GM21576 (cell line): ENCODE data around the gene AMOT.

Experiments used
- ATAC-seq: cut with Tn5 transposase; IDR thresholded peaks from one replicate; pipeline ENCODE4 v1.9.1; 2021; ENCODE audit warnings: mild to moderate bottlenecking, moderate library complexity; ENCODE audit not compliant: unreplicated experiment

Gene AMOT

DNA sequence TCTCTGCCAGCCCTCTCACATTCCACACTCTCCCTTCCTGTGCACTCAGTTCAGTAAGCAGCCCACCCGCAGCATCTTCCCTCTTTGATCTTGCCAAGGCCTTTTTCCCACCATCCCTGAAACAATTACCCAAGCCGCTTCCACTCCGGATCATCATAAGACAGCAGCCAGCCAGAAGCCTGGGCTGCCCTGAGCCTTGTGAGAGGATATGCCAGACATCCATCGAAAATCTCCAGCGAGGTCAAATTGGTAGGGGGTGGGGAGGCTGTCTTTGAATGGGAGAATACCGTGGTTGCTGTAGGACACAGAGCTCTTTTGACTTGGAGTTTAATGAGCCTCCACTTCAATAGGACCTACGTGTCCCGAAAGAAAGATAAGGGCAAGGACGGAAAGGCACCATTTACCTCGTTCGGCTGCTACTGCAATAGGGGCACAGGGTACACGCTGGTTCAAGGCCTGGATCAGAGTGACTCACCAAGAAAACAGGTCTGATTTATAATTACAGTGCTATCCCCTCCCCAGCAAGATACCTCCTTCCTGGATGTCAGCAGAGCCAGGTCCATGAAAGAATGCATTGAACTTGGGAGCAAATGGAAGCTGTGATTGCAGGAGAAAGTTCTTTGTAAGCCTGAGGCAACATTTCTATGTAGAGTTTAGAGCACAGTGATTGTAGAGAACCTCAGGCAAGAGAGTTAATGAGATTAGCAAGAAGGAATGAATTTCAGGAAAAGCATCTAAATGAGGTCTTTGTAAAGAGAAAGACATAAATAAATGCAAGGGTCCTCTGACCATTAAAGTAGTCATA lies 39.5 kb downstream of the AMOT start:
- no peak for ATAC-seq

DNA sequence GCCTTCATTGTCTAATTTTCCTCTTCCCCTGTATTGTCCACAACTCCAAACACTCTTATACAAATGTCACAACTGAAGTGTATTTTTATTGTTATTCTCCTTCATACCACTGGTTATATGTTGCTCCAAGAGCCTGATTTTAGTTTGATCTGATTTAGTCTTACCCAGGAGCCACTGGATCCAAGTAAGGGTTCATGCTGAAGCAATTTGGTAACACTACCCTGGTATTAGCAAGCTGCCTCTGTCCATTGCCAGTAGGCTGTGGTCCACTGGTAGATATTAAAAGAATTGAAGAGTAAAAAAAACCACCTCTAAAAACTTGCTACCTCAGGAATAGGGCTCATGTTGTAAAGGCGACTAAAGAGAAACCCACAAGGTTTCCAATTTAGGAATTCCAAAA lies 41.2 kb downstream of the AMOT start:
- no peak for ATAC-seq

DNA sequence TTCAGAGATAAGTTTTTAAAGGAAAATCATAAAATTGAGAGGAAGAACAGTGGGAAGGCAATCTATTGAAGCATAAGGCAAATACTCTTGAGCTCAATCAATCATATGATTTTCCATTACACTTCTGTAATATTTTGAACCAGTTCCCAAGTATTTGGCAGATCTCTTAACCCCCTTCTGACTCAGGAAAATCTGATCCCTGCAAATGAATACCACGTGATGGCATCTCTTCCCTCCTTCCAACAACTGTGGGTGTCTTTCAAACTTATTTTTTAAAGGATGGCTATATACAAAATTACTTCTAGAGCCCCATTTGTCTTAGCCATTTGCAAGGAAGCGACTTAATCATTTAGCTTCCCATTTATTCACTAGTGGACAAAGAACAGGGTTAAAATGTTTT lies 41.9 kb downstream of the AMOT start:
- ATAC-seq: no peak

DNA sequence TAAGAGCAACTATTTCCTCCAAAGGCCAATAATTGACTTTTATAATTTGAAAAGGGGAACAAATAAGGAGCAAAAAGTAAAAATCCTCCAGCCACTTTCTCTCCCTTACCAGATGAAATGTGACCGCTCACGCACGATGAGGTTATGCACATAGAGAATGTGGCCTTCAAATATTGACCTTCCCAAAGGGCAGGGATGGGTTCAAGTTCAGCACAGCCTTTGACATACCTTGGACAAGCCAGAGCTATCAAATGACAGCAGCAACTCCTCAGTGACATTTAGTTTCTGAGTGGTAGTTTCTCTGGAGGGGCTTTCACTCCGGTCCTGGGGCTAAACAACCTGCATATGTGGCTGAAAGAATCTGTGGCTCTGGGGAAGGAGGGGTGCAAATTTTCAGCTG lies 50.7 kb downstream of the AMOT start:
- ATAC-seq: no peak

DNA sequence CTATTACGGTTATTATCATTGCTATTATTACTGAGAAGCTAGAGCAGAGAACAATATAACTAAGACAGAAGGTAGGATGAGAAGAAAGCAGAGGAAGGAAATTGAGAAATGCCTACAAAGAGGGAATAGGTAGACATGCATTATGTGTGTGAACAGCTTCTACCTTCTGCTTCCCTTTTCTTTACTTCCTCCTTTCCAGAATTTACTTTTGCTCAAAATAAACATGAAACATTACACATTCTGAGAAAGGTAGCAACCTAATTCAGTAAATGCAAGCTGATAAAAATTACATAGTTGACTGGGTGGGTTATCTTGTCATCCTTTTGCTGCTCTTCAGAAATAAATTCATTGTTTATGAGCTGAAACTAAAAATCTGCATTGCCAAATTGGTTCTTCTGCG lies 54.6 kb downstream of the AMOT start:
- ATAC-seq: no peak

DNA sequence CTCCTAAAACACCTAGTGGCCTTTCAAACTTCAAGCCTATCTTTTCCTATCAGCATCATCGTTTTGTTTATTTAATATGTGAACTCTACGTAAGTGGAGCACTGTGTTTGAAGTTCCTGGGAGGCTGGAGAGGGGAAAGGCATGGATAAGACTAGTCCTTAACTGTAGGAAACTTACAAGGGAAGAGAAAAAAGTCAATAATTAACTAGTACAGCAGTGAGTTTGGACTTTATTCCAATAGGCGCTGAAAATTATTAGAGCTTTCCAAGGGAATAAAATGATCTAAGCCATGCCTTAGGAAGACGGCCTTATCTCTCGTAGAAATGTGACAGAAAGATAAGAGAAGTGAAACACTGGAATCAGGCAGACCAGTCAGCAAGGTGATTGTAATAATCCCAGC lies 55.3 kb downstream of the AMOT start:
- ATAC-seq: no peak

DNA sequence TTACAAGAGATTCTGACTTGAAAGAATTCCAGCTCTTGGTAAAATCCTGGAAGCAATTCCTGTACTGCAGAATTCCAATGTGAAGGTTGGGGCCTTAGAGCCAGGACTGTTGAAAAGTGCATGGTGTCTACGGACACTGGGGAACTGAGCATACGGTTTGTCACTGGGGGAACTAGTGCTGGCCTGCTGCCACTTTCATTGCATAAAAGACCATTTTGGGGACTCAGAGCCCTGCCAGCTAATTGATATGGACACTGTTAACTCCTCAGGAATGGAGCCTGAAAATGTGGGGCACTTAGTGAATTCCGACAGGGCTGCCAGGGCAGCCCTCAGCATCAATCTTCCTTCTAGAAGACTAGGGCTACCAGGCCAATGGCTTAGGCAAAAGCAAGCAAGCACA lies 55.9 kb downstream of the AMOT start:
- no peak for ATAC-seq

DNA sequence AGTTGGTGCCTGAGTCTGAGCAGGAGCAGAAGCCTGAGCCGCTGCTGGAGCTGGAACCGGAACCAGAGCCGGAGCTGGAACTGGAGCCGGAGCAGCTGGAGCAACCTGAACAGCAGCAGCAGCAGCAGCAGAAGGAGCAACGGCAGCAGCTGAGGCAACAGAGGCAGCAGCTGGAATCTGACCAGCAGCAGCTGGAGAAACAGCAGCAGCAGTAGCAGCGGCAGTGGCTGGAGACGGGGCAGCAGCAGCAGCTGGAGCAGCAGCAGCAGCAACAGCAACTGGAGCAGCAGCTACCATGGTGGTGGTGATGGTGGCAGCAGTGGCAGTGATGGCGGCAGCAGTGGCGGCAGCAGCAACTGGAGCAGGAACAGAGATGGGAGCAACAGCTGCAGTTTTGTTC lies 61.5 kb downstream of the AMOT start:
- ATAC-seq: no peak

DNA sequence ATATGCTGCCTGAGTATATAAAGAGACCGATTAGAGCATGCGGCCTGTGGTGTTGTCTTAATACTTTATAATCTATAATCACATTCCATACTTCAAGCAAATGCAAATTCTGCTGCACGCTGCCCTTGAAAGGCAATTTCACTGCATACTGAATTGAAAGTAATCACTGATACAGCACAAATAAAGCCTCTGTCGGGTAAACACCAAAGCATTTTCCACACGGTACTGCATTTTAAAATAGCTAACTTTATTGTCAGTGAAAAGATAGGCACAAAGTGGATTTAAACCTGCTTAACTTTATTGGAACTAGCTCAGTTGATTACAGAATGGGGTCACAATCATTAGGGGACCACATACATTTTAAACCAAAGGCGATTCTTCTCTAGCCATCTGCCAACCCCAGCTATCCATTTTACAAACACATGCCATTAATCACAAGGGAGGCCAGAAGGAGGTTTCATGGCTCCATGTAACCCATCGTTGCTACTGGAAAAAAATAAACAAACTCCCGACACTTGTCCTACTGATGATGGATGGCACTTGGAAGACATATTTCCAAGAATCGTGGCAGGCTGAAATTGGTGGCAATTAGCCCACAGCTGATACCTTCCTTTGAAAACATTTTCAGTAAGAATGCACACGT lies 65.9 kb downstream of the AMOT start:
- ATAC-seq: no peak

DNA sequence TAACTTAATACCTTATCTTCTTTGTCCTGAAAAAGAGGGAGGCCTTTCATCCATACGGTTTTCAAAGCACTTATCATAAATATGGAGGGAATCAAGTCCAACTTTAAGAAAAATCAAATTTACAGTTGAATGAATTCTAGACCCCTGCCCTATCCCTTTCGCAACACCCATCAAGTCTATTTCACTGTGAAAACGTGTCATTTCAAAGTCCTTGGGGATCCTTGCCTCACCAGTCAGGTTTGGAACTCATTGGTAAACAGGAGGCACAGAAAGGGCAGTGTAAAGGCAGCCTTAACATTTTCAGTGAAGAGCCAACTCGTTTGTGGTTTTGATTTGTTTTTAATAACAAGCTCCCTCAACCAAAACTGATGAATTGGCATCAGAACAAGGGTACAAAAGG lies 66.5 kb downstream of the AMOT start:
- ATAC-seq: no peak

DNA sequence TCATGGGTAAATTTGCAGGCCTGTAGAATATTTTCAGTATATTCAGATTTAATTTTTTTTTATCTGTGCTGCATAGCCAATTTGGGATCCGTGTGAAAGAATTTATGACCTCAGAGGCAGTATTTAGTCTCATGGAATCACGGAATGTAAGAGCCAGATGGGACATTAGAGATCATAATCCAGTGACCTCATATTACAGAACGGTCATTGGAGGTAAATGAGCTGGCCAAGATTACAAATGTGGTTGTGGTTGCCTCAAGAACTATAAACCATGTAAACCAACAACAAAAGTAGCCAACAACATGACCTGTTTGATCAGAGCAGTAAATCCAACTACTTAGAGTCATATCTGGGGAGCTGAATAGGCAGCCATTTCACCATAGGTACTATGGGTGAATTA lies 71.6 kb downstream of the AMOT start:
- ATAC-seq: no peak

DNA sequence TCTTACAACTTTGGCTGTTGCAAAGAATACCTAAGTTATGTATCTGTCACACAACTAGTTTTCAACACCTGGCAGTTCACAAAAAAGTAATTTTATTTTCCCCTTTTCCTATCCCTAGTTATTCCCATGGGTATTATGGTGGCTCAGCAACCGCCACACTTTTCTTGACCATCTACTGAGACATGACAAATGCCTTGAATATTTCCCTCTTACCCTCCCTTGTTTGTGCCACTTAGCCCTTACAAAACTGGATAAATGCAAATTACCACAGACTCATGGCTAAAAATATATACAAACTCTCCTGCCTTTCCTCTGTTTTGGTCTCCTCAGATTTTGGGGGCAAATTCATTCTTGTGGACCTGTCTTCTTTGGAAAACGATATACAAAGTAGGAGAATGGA lies 72.1 kb downstream of the AMOT start:
- no peak for ATAC-seq

DNA sequence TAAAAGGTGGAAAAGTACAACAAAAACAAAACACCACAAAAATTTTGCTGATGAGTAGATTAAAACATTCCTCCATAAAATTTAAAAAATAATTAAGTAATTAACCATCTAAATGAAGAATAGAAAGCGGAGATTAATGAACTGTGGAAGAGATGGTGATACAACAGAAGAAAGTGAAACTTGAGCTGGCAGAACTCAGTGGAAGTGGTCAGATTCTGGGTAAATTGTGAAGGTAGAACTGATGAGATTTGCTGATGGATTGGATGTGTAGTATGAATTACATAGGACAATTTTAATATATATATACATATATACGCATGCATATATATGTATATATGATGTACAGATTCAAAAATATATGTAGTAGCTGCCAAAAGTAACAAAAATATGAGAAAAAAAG lies 73.9 kb downstream of the AMOT start:
- ATAC-seq: no peak

DNA sequence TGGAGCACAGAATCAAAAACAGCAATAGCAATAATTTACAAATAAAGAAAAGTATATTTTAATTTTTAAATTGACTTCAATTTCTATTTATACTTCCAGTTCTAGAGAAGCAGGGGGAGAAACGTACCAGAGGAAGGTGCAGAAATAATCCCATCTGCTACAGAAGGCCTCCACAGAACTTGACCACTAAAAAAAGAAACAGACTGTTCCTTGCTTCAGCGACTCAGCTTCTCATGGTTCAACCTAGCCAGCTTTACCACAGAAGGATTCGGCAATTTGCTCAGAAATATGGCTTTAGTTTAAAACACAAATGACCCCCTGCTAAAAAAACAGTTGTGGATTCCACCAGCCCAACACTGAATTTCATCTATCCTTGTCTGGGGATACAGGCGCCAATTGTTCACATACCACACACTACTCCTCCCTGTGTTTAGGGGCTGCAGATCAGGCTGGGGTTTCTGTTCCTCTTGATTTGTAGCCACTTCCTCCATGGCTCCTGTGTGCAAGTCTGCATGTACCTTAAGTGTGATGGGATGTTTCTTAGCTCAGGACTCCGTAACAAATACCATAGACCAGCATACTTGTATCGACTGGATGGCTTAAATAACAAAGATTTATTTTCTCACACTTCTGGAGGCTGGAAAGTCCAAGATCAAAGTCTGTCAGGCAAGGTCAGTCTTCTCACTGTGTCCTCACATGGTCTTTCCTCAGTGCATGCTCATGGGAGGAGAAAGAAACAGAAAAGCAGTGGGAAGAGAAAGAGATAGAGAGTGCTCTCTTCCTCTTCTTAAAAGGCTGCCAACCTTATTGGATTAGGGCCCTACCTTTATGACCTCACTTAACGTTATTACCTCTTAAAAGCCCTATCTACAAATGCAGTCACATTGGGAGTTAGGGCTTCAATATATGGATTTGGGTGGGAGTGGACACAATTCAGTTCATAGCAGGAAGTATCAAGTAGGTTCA lies 79.1 kb downstream of the AMOT start:
- peak; percentile 91 for ATAC-seq

DNA sequence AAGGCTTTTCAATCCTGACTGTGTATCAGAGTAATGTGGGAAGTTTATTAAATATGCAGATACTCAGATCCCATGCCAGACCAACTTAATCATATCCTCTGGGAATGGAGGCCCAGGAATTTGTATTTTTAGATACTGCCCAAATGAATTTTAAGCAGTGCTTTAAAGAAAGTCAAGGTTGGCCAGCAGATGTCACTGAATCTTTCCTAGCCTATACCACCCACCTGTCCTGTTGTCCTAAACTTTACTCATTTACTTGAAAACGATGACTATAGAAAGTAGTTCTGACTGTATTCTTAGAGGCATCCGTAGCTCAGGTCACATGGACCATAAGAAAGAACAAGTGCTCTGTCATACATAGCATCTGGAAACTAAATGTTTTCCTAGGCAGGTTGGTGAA lies 79.9 kb downstream of the AMOT start:
- peak; percentile 41 for ATAC-seq

DNA sequence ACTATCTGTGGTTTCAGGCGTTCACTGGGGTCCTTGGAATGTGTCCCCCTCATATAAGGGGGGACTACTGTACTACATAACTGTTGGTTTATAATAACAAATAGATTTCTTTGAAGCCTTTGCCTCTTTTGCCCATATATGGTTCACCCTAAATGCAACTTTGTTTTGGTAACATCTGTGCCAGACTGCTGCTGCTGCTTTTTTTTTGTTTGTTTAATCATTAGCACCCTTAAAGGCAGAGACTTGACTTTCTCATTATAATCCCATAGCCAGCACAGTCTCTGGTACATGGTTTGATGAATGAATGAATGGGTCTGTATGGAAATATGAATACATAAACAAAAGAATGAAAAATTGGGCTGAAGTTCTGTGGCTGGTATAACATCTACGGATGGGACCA lies 80.7 kb downstream of the AMOT start:
- ATAC-seq: no peak

DNA sequence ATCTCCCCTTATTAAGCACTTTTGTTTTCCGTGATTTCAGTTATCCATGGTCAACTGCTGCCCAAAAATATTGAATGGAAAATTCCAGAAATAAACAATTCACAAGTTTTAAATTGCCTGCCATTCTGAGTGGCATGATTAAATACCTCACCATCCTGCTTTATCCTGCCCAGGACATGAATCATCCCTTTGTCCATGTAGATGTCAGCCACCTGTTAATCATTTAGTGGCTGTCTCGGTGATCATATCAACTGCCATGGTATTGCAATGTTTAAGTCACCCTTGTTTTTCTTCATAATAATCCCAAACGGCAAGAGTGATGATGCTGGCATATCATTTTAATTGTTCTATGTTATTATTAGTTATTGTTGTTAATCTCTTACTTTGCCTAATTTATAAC lies 81.1 kb downstream of the AMOT start:
- ATAC-seq: no peak

DNA sequence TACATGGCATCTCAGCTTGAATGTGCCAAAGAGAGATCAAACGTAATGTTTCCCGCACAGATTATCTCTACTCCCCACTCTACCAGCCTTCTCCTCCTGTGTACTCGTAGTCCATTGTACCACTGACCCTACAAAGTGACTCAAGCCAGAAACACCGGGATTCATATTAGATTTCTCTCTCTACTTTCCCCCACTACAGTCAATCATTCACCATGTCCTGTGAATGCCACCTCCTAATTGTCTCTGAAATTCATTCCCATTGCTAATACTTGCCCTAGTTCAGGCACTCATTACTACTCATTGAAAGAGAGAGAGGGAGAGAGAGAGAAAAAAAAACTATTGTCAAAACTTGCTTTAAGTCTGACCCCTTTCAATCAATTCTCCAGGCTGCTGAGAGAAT lies 82.7 kb downstream of the AMOT start:
- ATAC-seq: no peak

DNA sequence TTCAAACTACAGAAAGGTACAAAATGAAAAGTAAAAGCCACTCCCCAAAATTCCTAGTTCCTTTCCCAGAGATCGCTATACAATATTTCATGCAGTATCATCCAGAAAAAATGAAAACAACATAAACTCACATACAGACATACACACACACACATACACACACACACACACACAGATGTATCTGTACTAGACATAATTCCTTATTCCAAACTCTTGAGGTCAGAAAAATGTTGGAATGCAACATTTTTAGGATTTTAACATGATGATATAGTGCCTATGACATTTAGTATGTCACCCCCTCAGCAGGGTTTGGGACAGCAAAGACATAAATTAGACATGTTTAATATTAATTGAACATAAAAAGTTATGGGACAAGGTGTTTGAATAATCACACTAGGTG lies 87.5 kb downstream of the AMOT start:
- ATAC-seq: no peak

DNA sequence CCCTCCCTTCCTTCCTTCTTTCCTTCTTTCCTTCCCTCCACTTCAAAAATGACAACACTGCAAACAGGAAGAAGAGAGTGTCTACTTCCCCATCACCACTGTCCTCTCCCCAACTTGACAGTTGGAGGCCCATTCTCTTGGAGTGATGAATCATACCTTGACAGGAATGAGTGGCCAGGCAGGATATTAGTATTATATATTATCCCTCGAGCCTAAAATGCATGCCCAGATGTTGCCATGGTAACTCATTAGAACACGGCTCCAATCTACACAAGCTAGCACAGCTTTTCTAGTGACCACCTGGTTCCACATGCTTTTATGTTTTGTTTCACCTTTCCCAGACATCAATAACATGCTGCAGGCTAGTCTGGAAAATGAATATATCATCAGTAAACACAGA lies 89.6 kb downstream of the AMOT start:
- ATAC-seq: no peak

DNA sequence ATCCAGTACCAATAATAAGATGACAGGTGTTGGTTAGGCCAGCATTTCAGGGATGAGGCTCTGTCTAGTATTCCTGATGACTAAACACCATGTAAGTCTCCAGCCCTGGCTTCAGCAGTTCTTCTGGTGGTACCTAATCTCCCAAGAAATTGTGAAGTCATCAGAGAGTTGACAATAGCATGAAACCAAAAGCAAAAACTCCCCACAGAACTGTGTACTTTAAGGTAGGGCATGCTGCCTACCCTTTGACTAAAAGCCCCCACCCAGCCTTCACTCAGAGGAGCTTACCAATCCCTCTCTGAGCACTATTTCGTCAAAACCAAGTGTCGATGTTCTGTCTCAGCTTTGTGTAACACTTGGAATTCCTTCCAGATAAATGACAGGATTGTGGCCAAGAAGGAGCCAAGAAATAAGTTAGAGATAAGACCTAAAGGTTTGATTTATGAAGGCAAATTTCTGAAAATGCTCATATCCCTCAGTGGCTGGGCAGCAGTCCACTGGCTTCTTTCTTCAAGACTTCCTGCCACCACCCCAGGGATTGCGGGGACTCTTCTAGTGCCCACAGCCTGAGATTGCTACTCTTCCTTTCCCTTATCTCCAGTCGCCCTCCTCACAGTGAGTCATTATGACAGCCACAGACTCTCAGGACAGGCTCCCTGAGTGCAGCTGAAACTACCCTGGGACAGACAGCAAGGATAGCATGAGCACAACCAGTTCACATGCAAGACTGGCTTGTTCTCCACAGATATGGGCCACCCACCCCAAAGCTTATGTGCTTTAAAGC lies 93.6 kb downstream of the AMOT start:
- no peak for ATAC-seq
